D721Med (cell line): Measurements from ENCODE around the gene TSR1.
A peak's percentile ranks its signal among the peaks of the same experiment; 100 is the strongest.
"Not testable (repeated sequence)": the region's sequence is repeated elsewhere in the genome, so short reads cannot be mapped to it uniquely, and the experiment has no call there.

Experiments used
- DNase-seq: peaks from one replicate; pipeline ENCODE4 v3.0.0; 2011; ENCODE audit warnings: low spot score; ENCODE audit not compliant: insufficient read length
- FAIRE-seq: peaks from 2 replicates; lab custom pipeline; 2011; peaks lifted over from hg19 to GRCh38; lab: Jason Lieb, UNC
- TF ChIP-seq, protein P1 (sequence below): IDR thresholded peaks from 2 replicates; pipeline ENCODE4 v1.5.1; 2012; ENCODE audit warnings: mild to moderate bottlenecking, control low read depth; ENCODE audit not compliant: insufficient read depth; ENCODE audit errors: missing control alignments

The TSR1 gene

DNA sequence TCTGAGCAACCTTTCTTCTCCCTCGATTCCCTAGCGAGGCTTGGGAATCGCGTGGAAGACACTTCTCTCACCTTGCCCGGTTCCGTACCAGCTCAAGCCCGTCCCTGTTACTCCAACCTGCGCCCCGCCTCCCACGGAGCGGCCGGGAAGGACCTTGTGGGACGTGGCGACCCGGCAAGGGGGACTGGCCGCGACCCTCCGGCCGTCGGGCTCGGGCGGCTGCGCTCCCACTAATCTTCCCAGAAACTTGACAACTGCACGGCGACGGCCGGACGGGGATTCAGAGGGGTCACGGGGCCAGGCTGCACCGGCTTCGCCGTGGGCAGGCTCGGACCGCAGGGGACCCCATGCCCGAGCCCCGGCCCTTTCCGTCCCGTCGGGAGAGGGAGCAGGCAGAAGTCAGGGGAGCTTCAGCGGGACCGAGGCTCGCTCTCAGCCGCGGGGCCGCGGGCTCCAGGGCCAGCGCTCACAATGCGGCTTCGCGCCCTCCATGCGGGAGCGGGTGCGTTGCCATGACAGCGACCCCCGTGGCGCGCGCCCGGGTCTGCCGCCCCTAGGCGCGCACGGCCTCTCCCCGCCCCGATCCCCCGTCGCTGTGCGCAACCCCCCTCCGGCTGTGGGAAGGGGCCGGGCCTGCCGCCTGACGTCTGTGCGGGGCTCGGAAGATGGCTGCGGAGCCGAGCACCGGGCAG, 741 bp upstream of the TSR1 start, which contains the start of gene SGSM2:
Gene SGSM2 (plus strand): TSS at position 650 of the 692 bp plus-strand sequence. CDS start 188 bp downstream, outside the sequence.
- TF ChIP-seq, protein P1, sequence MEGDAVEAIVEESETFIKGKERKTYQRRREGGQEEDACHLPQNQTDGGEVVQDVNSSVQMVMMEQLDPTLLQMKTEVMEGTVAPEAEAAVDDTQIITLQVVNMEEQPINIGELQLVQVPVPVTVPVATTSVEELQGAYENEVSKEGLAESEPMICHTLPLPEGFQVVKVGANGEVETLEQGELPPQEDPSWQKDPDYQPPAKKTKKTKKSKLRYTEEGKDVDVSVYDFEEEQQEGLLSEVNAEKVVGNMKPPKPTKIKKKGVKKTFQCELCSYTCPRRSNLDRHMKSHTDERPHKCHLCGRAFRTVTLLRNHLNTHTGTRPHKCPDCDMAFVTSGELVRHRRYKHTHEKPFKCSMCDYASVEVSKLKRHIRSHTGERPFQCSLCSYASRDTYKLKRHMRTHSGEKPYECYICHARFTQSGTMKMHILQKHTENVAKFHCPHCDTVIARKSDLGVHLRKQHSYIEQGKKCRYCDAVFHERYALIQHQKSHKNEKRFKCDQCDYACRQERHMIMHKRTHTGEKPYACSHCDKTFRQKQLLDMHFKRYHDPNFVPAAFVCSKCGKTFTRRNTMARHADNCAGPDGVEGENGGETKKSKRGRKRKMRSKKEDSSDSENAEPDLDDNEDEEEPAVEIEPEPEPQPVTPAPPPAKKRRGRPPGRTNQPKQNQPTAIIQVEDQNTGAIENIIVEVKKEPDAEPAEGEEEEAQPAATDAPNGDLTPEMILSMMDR, result no peak
- peak; percentile 82 for DNase-seq
- FAIRE-seq, result no peak

DNA sequence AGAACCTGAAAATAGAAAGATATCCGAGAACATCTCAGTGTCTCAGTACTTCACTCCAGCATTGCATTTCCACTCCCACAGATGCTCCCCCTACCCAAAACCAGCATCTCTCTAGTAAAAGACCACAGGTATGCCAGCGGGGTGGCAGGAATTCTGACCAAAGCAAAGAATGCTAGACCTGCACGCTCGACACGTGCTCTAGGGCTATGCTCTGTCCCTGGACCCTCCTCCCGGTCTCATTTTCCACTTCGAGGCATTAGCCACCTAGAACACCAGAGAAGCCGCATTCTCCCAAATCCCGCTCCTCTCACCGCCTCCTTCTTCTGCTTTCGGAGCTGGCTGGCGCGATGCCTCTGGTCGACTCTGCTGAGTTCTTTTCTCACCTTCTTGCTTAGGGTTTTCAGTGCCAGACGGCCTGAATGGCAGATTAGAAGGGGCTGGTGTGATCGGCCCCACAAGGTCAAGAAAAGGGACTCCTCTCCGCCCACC, 487 bp downstream of the TSR1 start:
- FAIRE-seq (no peak), DNase-seq (no peak)
- TF ChIP-seq, protein P1, result no peak

DNA sequence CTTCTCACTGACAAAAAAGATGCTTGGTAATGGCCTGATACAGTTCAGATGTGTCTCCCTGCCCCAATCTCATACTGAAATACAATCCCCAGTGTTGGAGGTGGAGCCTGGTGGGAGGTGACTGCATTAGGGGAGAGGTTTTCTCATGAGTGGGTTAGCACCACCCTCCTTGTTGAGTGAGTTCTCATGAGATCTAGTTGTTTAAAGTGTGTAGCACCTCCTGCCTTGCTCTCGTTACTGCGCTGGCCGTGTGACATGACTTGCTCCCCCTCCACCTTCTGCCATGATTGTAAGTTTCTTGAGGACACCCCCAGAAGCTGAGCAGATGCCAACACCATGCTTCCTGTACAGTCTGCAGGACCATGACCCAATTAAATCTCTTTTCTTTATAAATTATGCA, 5.0 kb downstream of the TSR1 start:
- DNase-seq (no peak), FAIRE-seq (no peak)
- TF ChIP-seq, protein P1, result no peak

DNA sequence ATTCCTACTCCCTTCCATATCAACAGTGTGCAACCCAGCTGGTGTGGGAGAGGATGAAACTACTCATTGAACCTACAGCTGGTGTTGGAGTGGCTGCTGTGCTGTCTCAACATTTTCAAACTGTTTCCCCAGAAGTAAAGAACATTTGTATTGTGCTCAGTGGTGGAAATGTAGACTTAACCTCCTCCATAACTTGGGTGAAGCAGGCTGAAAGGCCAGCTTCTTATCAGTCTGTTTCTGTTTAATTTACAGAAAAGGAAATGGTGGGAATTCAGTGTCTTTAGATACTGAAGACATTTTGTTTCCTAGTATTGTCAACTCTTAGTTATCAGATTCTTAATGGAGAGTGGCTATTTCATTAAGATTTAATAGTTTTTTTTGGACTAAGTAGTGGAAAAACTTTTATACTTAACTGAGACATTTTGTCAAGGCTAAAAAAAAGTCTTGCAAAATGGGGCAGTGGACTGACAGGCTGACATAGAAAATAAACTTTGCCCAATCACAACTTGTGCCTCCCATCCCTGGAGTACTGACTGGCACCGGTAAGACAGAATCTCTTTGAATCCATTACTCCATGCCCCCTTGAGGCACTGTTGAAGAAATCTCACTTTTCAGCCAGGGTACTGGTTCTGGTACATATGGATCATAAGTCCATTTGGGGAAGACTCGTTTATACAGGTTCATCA, 12.5 kb downstream of the TSR1 start:
- TF ChIP-seq, protein P1, result no peak
- DNase-seq (no peak), FAIRE-seq (no peak)

DNA sequence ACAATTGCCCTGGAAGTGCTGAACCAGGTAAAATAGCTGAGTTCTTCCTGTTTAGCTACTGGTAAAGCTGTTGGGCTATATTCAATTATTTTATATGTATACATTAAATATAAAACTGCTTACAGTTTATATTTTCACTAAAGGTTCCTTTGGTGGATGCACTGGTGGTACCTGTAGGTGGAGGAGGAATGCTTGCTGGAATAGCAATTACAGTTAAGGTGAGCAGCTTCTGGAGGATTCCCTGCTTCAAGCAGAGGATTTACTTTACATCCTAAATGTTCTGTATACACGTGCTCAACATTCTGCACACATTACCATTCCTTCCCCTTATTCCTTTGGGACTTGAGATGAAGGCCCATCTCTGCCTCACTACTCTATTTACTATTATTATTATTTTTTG, 14.9 kb downstream of the TSR1 start:
- TF ChIP-seq, protein P1, result no peak
- no peak for DNase-seq
- no peak for FAIRE-seq

DNA sequence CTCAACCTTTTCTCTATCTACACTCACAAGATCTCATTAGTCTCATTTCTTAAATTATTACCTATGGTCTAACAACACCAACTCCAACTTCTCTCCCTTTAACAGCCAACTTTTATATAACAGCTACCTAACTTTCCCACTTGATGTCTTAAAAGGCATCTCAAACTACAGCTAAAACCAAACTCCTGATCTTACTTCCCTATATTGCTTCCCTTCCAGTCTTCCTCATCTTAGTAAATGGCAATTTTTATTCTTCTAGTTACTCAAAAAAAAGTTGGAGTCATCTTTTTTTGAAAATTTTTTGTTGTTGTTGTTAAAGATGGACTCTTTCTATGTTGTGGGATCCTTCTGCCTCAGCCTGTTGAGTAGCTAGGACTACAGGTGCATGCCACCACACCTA, 17.2 kb downstream of the TSR1 start:
- FAIRE-seq, result no peak
- TF ChIP-seq, protein P1, result no peak
- no peak for DNase-seq

DNA sequence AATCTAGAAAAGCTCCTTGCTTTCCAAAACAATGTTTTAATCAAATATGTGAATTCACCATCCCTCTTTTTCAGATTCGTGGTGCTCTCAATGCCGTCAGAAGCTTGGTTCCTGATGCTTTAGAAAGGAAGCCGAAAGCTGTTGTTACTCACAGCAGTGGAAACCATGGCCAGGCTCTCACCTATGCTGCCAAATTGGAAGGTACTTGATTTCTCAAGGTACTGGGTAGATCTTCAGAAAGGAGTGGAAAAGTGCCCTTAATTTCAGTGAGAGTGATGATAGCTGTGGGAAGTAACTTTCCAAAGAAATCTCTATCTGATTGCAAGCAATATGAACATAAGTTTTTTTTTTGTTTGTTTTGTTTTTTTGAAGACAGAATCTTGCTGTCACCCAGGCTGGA, 18.5 kb downstream of the TSR1 start:
- DNase-seq (no peak), FAIRE-seq (no peak)
- TF ChIP-seq, protein P1, result no peak

DNA sequence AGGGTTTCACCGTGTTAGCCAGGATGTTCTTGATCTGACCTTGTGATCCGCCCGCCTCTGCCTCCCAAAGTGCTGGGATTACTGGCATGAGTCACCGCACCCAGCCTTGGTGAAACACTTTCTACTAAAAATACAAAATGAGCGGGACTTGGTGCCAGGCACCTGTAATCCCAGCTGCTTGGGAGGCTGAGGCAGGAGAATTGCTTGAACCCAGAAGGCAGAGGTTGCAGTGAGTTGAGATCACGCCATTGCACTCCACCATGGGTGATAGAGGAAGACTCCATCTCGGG, 19.4 kb downstream of the TSR1 start:
- DNase-seq, result not testable (repeated sequence)

More for the DNA sequence above, 19.4 kb downstream of the TSR1 start:
- not testable (repeated sequence) for FAIRE-seq
